HFF-Myc (cell line): ENCODE results near the gene SGK1.
"Not testable (repeated sequence)": the region's sequence is repeated elsewhere in the genome, so short reads cannot be mapped to it uniquely, and the experiment has no call there.

ENCODE experiments used
- DNase-seq: peaks from one replicate; pipeline ENCODE4 v3.0.0-alpha.2; 2011; ENCODE audit warnings: low read depth; ENCODE audit errors: extremely low read depth
- H3K4me3 ChIP-seq: replicated peaks from 2 replicates; pipeline ENCODE4 v1.5.1; 2011; ENCODE audit warnings: low read depth, mild to moderate bottlenecking, control low read depth, low read length
- CTCF ChIP-seq: IDR thresholded peaks from 2 replicates; pipeline ENCODE4 v1.5.1; 2012; ENCODE audit warnings: mild to moderate bottlenecking, low read depth, low read length, control low read depth; ENCODE audit errors: missing control alignments

Gene SGK1

GRCh38 chr6:134245706-134246105, 72.2 kb downstream of the SGK1 start:
- H3K4me3 ChIP-seq, result no peak overlapping the region
- TF ChIP-seq CTCF, result no peak
- no peak for DNase-seq

GRCh38 chr6:134245041-134245440, 72.9 kb downstream of the SGK1 start:
- DNase-seq, result no peak
- TF ChIP-seq CTCF, result no peak
- no peak overlapping the region for H3K4me3 ChIP-seq

GRCh38 chr6:134240665-134241431, 77.1 kb downstream of the SGK1 start:
- TF ChIP-seq CTCF, result no peak
- H3K4me3 ChIP-seq, result no peak overlapping the region
- no peak for DNase-seq

GRCh38 chr6:134238960-134239795, 78.7 kb downstream of the SGK1 start:
- no peak for DNase-seq
- TF ChIP-seq CTCF, result no peak
- H3K4me3 ChIP-seq, result no peak overlapping the region

- no peak for DNase-seq
- no peak for TF ChIP-seq CTCF
- H3K4me3 ChIP-seq, result no peak overlapping the region
Measured at GRCh38 chr6:134238006-134238405, 79.9 kb downstream of the SGK1 start.

GRCh38 chr6:134235937-134236751, 81.8 kb downstream of the SGK1 start:
- H3K4me3 ChIP-seq, result no peak overlapping the region
- no peak for DNase-seq
- no peak for TF ChIP-seq CTCF

- not testable (repeated sequence) for H3K4me3 ChIP-seq, DNase-seq
Measured at GRCh38 chr6:134235334-134235733, 82.6 kb downstream of the SGK1 start.
